CD14-positive monocyte (primary cell): ENCODE data around the gene IP6K2. TPM values are rescaled to one million over a fixed set of nuclear protein-coding genes. Genes with fewer than 3 reads are reported as not detected.

Source experiments
- DNase-seq, 3 donors: peaks; one replicate each; pipeline ENCODE4 v3.0.0-alpha.2; 2011 to 2022
- H2AFZ ChIP-seq: 2 replicates; pipeline ENCODE4 v1.6.0; 2012; ENCODE audit warnings: mild to moderate bottlenecking, low read depth, low read length, inconsistent platforms; ENCODE audit not compliant: insufficient read depth, poor library complexity, severe bottlenecking
- H3K27ac ChIP-seq, 2 donors: 1 replicate in 1 of 2; 2 replicates in 1 of 2; pipeline ENCODE4 v1.5.1; 2012 to 2013; ENCODE audit warnings: low read length in 2 of 2, control low read depth in 1 of 2, inconsistent platforms in 1 of 2, low read depth in 1 of 2, mild to moderate bottlenecking in 1 of 2
- H3K27me3 ChIP-seq, 2 donors: one replicate each; pipeline versions ENCODE4 v1.6.0 to v1.6.1; 2011 to 2013; ENCODE audit warnings: low read length in 2 of 2; ENCODE audit not compliant: control insufficient read depth in 2 of 2, insufficient read depth in 2 of 2
- H3K36me3 ChIP-seq, 2 donors: replicated peaks in 1 of 2; 1 replicate in 1 of 2; 2 replicates in 1 of 2; pipeline versions ENCODE4 v1.5.1 to v1.6.1; 2012 to 2013; ENCODE audit warnings: low read length in 2 of 2, control low read depth in 1 of 2, inconsistent platforms in 1 of 2, mild to moderate bottlenecking in 1 of 2; ENCODE audit not compliant: insufficient read depth in 2 of 2, control insufficient read depth in 1 of 2
- H3K4me1 ChIP-seq, 2 donors: 1 replicate in 1 of 2; 2 replicates in 1 of 2; pipeline versions ENCODE4 v1.5.1 to v1.6.1; 2012 to 2013; ENCODE audit warnings: low read length in 2 of 2, control low read depth in 1 of 2, inconsistent platforms in 1 of 2, mild to moderate bottlenecking in 1 of 2, moderate library complexity in 1 of 2; ENCODE audit not compliant: insufficient read depth in 2 of 2, control insufficient read depth in 1 of 2
- H3K4me2 ChIP-seq: replicated peaks from 2 replicates; pipeline ENCODE3; 2012; ENCODE audit warnings: low read length, moderate library complexity, mild to moderate bottlenecking; ENCODE audit not compliant: poor library complexity, severe bottlenecking; ENCODE audit errors: extremely low read depth
- H3K4me3 ChIP-seq, 3 experiments: fragments of 200-600 bp in 1 of 3; sonication (generic) in 1 of 3; replicated peaks in 1 of 3; 1 replicate in 2 of 3; 2 replicates in 1 of 3; pipeline ENCODE4 v1.5.1; 2011 to 2013; ENCODE audit warnings: low read length in 3 of 3, mild to moderate bottlenecking in 3 of 3, control low read depth in 2 of 3, low read depth in 2 of 3, inconsistent platforms in 1 of 3, moderate library complexity in 1 of 3
- H3K79me2 ChIP-seq: 2 replicates; pipeline ENCODE4 v1.6.0; 2012; ENCODE audit warnings: mild to moderate bottlenecking, control low read depth, inconsistent platforms, low read length, moderate library complexity; ENCODE audit not compliant: insufficient read depth
- H3K9ac ChIP-seq: 2 replicates; pipeline ENCODE4 v1.6.0; 2017; ENCODE audit warnings: low read length, mild to moderate bottlenecking; ENCODE audit not compliant: insufficient read depth, poor library complexity, severe bottlenecking
- H3K9me3 ChIP-seq, 2 donors: replicated peaks in 1 of 2; 1 replicate in 1 of 2; 2 replicates in 1 of 2; pipeline versions ENCODE4 v1.5.1 to v1.6.1; 2012 to 2013; ENCODE audit warnings: low read length in 2 of 2, control low read depth in 1 of 2; ENCODE audit not compliant: control insufficient read depth in 1 of 2, insufficient read depth in 1 of 2
- H4K20me1 ChIP-seq: 2 replicates; pipeline ENCODE4 v1.6.0; 2012; ENCODE audit warnings: mild to moderate bottlenecking, low read length, control low read depth, moderate library complexity; ENCODE audit not compliant: insufficient read depth
- H3K27ac Mint-ChIP-seq, 7 donors: one replicate each; pipeline ENCODE4 v1.8.0; 2020; ENCODE audit warnings: mild to moderate bottlenecking in 7 of 7, mixed read lengths in 7 of 7, moderate library complexity in 6 of 7, inconsistent platforms in 2 of 7
- H3K27me3 Mint-ChIP-seq, 3 donors: one replicate each; pipeline ENCODE4 v1.8.0; 2021 to 2022; ENCODE audit warnings: low read depth in 3 of 3, mild to moderate bottlenecking in 3 of 3, mixed read lengths in 3 of 3, moderate library complexity in 3 of 3, inconsistent platforms in 1 of 3
- H3K36me3 Mint-ChIP-seq, 2 donors: one replicate each; pipeline ENCODE4 v1.8.0; 2020; ENCODE audit warnings: mixed read lengths in 2 of 2, inconsistent platforms in 1 of 2, mild to moderate bottlenecking in 1 of 2
- H3K4me1 Mint-ChIP-seq: one replicate; pipeline ENCODE4 v1.8.0; 2020; ENCODE audit warnings: mild to moderate bottlenecking, mixed read lengths
- H3K4me3 Mint-ChIP-seq, 2 donors: one replicate each; pipeline ENCODE4 v1.8.0; 2020; ENCODE audit warnings: mild to moderate bottlenecking in 2 of 2, mixed read lengths in 2 of 2, moderate library complexity in 1 of 2
- H3K9me3 Mint-ChIP-seq, 7 donors: one replicate each; pipeline ENCODE4 v1.8.0; 2020 to 2022; ENCODE audit warnings: mixed read lengths in 7 of 7, mild to moderate bottlenecking in 6 of 7, moderate library complexity in 6 of 7, inconsistent platforms in 2 of 7
- CTCF ChIP-seq: fragments of 200-600 bp; IDR thresholded peaks from one replicate; pipeline ENCODE4 v1.8.0; 2022; ENCODE audit warnings: antibody characterized with exemption, mild to moderate bottlenecking
- WGBS: methylation state at CpG from one replicate; pipeline ENCODE4 v1.1.5; 2013; ENCODE audit warnings: missing lambda C conversion rate; ENCODE audit not compliant: insufficient coverage; 5-methylcytosine and 5-hydroxymethylcytosine counted together
- intact Hi-C, 2 donors: fragments of 100-400 bp; cut with micrococcal nuclease; formaldehyde crosslinking; loops; one replicate each; pipeline versions ENCODE4 v1.15.0 to v1.15.1; 2023
- polyA plus RNA-seq, 3 donors: library from polyadenylated mRNA; depleted of rRNA in 1 of 3; unstranded in 2 of 3; stranded (reverse) in 1 of 3; fragments of 300-500 nt in 2 of 3; fragments of >200 nt in 1 of 3; fragmentation: Illumina TruSeq in 2 of 3; gene quantifications; 1 replicate in 2 of 3; 2 replicates in 1 of 3; pipeline ENCODE4 v1.2.3, GENCODE V29; 2012 to 2021

The IP6K2 gene
- polyA plus RNA-seq, 3 donors: 16.5 to 53.8 (median 18.7) TPM

DNA sequence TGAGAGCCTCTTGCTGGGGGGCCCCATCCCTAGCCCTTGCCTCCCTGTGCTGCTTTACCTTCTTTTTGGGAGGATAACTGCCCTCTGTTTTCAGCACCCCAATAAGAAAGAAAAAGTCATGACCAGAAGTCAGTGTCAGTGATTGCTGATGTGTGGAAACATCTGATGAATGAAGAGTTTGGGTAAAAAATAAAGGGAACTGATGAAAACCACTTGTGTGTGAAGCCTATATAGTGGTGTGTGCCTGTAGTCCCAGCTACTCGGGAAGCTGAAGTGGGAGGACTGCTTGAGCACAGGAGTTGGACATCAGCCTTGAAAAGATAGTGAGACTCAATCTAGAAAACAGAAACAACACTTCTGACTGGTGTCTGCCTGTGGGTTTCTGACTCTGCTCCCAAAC, 44.5 kb downstream of the IP6K2 start:
- no peaks in the 10 kb centered on the region for H3K27me3 Mint-ChIP-seq
- peaks cover 0 to 2% (median 0%) of the 10 kb centered on the region in 7 donors for H3K9me3 Mint-ChIP-seq
- Histone ChIP-seq H3K4me3 (no peak overlapping the region), H4K20me1 (no peaks in the 10 kb centered on the region), H3K27me3 (no peaks in the 10 kb centered on the region), H3K4me1 (no peaks in the 10 kb centered on the region), H2AFZ (no peak overlapping the region), H3K9ac (no peak overlapping the region), H3K27ac (no peak overlapping the region), H3K36me3 (peaks cover 5 to 29% of the 10 kb centered on the region in 2 donors), H3K4me2 (no peak overlapping the region), H3K79me2 (no peaks in the 10 kb centered on the region), H3K9me3 (no peaks in the 10 kb centered on the region)
- DNase-seq: no peak
- peak overlapping the region in 1 of 7 donors; percentile 10 for H3K27ac Mint-ChIP-seq
- no peak overlapping the region for H3K4me3 Mint-ChIP-seq
- H3K4me1 Mint-ChIP-seq: no peaks in the 10 kb centered on the region
- H3K36me3 Mint-ChIP-seq: peaks cover 31 to 34% of the 10 kb centered on the region in 2 donors
- intact Hi-C loops: no loop called here
- no peak for TF ChIP-seq CTCF
- no CpG with 5 or more reads among the region's 1 CpG for WGBS

GRCh38 chr3:48664929-48665328, 52.1 kb downstream of the IP6K2 start:
- no peak overlapping the region for H2AFZ ChIP-seq
- no peak overlapping the region for H3K9ac ChIP-seq
- H3K4me3 ChIP-seq: no peak overlapping the region
- H3K27ac ChIP-seq: no peak overlapping the region
- intact Hi-C loops: no loop called here
- H3K4me3 Mint-ChIP-seq: no peak overlapping the region
- H4K20me1 ChIP-seq: peaks cover 4% of the 10 kb centered on the region
- no peak for TF ChIP-seq CTCF
- H3K36me3 Mint-ChIP-seq: peaks cover 5 to 6% of the 10 kb centered on the region in 2 donors
- DNase-seq: no peak
- H3K36me3 ChIP-seq: no peaks in the 10 kb centered on the region
- H3K4me1 Mint-ChIP-seq: peaks cover 17% of the 10 kb centered on the region
- no peaks in the 10 kb centered on the region for H3K79me2 ChIP-seq
- peaks cover 11 to 38% of the 10 kb centered on the region in 2 donors for H3K27me3 ChIP-seq
- H3K9me3 ChIP-seq: peaks cover 9 to 17% of the 10 kb centered on the region in 2 donors
- H3K4me1 ChIP-seq: peaks cover 20 to 33% of the 10 kb centered on the region in 2 donors
- H3K27me3 Mint-ChIP-seq: peaks cover 27 to 42% (median 42%) of the 10 kb centered on the region in 3 donors
- H3K27ac Mint-ChIP-seq: peak overlapping the region in 1 of 7 donors; percentile 62
- WGBS: 83% methylated on average over 1 of the region's 4 CpGs
- peaks cover 8 to 25% (median 17%) of the 10 kb centered on the region in 7 donors for H3K9me3 Mint-ChIP-seq
- H3K4me2 ChIP-seq: no peak overlapping the region
